Measurements from ENCODE around the gene CEBPZOS. TPM values are rescaled to one million over a fixed set of nuclear protein-coding genes. Genes with fewer than 3 reads are reported as not detected.

CEBPZOS gene
- total and polyA plus RNA-seq, 4 donors = 24.9 to 138 (median 33.1) TPM

DNA sequence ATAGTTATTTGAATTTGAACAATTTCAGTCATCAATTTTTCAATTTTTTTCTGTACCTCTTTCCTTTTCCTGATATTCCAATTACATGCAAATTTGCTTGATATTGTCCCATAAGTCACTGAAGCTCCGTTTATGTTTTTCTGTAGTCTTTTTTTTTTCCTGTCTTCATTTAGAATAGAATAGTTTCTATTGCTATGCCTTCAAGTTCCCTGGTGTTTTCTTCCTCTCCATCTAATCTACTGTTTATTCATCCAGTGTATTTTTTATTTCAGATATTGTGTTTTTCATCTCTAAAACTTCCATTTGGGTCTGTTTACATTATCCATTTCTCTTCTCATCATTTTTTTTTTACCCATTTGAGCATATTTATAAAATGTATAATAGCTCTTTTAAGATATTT lies 31.5 kb upstream of the CEBPZOS start:
- Histone ChIP-seq H3K9me3 (ENCODE audit: control insufficient read depth, low read length) (no peaks in the 10 kb centered on the region), H3K36me3 (ENCODE audit: control insufficient read depth in 1 of 2, insufficient read depth in 2 of 2, low read length in 1 of 2) (no peaks in the 10 kb centered on the region), H3K27me3 (ENCODE audit: control insufficient read depth in 1 of 2, insufficient read depth in 2 of 2, low read length in 1 of 2) (no peaks in the 10 kb centered on the region), H3K27ac (ENCODE audit: low read depth in 1 of 2, low read length in 2 of 2) (no peak overlapping the region), H3K4me3 (ENCODE audit: low read length in 2 of 2) (no peak overlapping the region), H3K4me1 (ENCODE audit: control insufficient read depth in 1 of 2, insufficient read depth in 2 of 2, low read length in 2 of 2) (no peaks in the 10 kb centered on the region)
- intact Hi-C loops (cut with DNase I) = loop anchor here in 1 of 2 donors (5.0 kb wide), 1 partner anchor 728 kb away; no protein-coding TSS in a partner anchor
- DNase-seq = no peak
- no peak for ATAC-seq (ENCODE audit: low FRiP score)
- 88% methylated on average over 1 of the region's 1 CpG for WGBS, 2 donors

GRCh38 chr2:37167636-37168180 lies 28.6 kb upstream of the CEBPZOS start:
- H3K4me3 ChIP-seq (ENCODE audit: low read length in 2 of 2) = no peak overlapping the region
- intact Hi-C loops (cut with DNase I) = loop anchor here in 1 of 2 donors (5.0 kb wide), 1 partner anchor 725 kb away; no protein-coding TSS in a partner anchor
- no peak for ATAC-seq (ENCODE audit: low FRiP score)
- WGBS, 2 donors = 95 to 96% methylated on average over 3 of the region's 3 CpGs
- no peaks in the 10 kb centered on the region for H3K4me1 ChIP-seq (ENCODE audit: control insufficient read depth in 1 of 2, insufficient read depth in 2 of 2, low read length in 2 of 2)
- no peaks in the 10 kb centered on the region for H3K36me3 ChIP-seq (ENCODE audit: control insufficient read depth in 1 of 2, insufficient read depth in 2 of 2, low read length in 1 of 2)
- no peaks in the 10 kb centered on the region for H3K27me3 ChIP-seq (ENCODE audit: control insufficient read depth in 1 of 2, insufficient read depth in 2 of 2, low read length in 1 of 2)
- H3K27ac ChIP-seq (ENCODE audit: low read depth in 1 of 2, low read length in 2 of 2) = no peak overlapping the region
- no peak for DNase-seq
- H3K9me3 ChIP-seq (ENCODE audit: control insufficient read depth, low read length) = no peaks in the 10 kb centered on the region

- Histone ChIP-seq H3K4me1 (ENCODE audit: control insufficient read depth in 1 of 2, insufficient read depth in 2 of 2, low read length in 2 of 2) (no peaks in the 10 kb centered on the region), H3K36me3 (ENCODE audit: control insufficient read depth in 1 of 2, insufficient read depth in 2 of 2, low read length in 1 of 2) (no peaks in the 10 kb centered on the region), H3K27ac (ENCODE audit: low read depth in 1 of 2, low read length in 2 of 2) (no peak overlapping the region), H3K4me3 (ENCODE audit: low read length in 2 of 2) (no peak overlapping the region), H3K9me3 (ENCODE audit: control insufficient read depth, low read length) (no peaks in the 10 kb centered on the region), H3K27me3 (ENCODE audit: control insufficient read depth in 1 of 2, insufficient read depth in 2 of 2, low read length in 1 of 2) (no peaks in the 10 kb centered on the region)
- DNase-seq (no peak), ATAC-seq (ENCODE audit: low FRiP score) (no peak)
- 57 to 59% methylated on average over 17 of the region's 17 CpGs for WGBS, 2 donors
- intact Hi-C loops (cut with DNase I) = loop anchor here in 1 of 2 donors (5.0 kb wide), 1 partner anchor 724 kb away; no protein-coding TSS in a partner anchor
Measured at GRCh38 chr2:37168217-37168981, 27.9 kb upstream of the CEBPZOS start.

DNA sequence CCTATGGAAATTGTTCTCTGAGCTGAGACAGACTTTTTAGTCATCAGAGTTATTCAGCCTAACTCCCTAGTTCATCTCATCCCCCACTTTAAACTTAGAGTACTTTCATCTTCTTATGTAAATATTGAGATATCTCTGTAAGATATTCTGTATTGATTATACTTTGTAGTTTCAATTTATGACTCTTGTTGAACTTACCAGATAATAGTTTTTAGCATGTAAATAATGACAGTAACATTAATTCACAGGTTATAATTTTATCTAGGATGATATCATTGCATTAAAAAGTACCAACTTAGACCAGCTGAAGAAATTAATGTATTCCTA lies 24.7 kb upstream of the CEBPZOS start:
- Histone ChIP-seq H3K4me3 (ENCODE audit: low read length in 2 of 2) (no peak overlapping the region), H3K4me1 (ENCODE audit: control insufficient read depth in 1 of 2, insufficient read depth in 2 of 2, low read length in 2 of 2) (no peaks in the 10 kb centered on the region), H3K36me3 (ENCODE audit: control insufficient read depth in 1 of 2, insufficient read depth in 2 of 2, low read length in 1 of 2) (no peaks in the 10 kb centered on the region), H3K9me3 (ENCODE audit: control insufficient read depth, low read length) (no peaks in the 10 kb centered on the region), H3K27me3 (ENCODE audit: control insufficient read depth in 1 of 2, insufficient read depth in 2 of 2, low read length in 1 of 2) (no peaks in the 10 kb centered on the region), H3K27ac (ENCODE audit: low read depth in 1 of 2, low read length in 2 of 2) (no peak overlapping the region)
- intact Hi-C loops (cut with DNase I) = loop anchor here in 1 of 2 donors (10.0 kb wide), 1 partner anchor 713 kb away; no protein-coding TSS in a partner anchor
- no peak for DNase-seq
- ATAC-seq (ENCODE audit: low FRiP score) = no peak

DNA sequence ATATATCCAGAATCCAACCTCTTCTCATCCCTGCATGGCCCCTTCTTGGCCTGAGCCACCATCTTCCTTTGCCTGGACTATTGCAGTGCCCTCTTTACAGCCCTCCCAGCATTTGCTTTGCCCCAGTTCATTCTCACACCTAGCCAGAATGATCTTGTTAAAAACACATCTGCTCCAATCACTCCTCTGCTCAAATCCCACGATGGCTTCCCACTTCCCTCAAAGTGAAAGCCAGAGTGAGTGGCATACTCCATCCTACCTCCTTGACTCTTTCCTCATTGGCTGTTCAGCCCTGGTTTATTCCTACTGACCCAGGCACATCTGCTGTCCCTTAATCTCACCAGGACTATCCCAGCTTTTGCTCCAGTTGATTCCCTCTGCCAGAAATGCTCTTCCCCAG lies 22.6 kb upstream of the CEBPZOS start:
- intact Hi-C loops (cut with DNase I) = loop anchor here in 1 of 2 donors (10.0 kb wide), 1 partner anchor 711 kb away; no protein-coding TSS in a partner anchor
- H3K27ac ChIP-seq (ENCODE audit: low read depth in 1 of 2, low read length in 2 of 2) = no peak overlapping the region
- DNase-seq = no peak
- H3K9me3 ChIP-seq (ENCODE audit: control insufficient read depth, low read length) = no peaks in the 10 kb centered on the region
- no peaks in the 10 kb centered on the region for H3K27me3 ChIP-seq (ENCODE audit: control insufficient read depth in 1 of 2, insufficient read depth in 2 of 2, low read length in 1 of 2)
- no peaks in the 10 kb centered on the region for H3K4me1 ChIP-seq (ENCODE audit: control insufficient read depth in 1 of 2, insufficient read depth in 2 of 2, low read length in 2 of 2)
- no peaks in the 10 kb centered on the region for H3K36me3 ChIP-seq (ENCODE audit: control insufficient read depth in 1 of 2, insufficient read depth in 2 of 2, low read length in 1 of 2)
- WGBS, 2 donors = 78 to 82% methylated on average over 1 of the region's 1 CpG
- H3K4me3 ChIP-seq (ENCODE audit: low read length in 2 of 2) = no peak overlapping the region
- no peak for ATAC-seq (ENCODE audit: low FRiP score)

DNA sequence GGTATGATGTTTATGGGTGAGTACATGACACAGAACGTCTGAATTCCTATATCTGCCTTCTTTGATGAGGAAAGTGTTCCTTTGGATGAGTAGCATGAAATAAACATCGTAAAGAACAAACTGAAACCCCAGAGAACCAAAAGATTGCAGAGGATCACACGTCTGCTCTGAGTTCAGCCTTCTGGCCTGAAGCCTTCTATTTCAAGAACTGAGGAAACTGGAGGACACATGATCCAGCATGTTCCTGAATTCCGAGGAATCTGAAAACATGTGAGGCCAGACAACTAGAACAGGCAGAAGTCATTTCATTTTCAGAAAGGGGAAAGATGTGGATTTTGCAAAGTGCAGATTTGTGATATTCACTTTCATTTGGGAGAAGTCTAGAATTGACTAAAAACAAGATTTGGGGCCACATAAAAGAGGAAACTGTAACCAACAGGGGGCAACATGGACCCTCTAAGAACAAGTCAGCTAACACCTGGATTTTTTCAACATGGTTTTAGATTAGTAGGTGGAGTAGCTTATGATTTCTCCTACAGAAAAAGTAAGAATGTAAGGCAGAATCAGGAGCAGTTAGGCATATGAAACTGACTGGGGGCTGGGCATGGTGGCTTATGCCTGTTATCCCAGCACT lies 16.2 kb upstream of the CEBPZOS start:
- Histone ChIP-seq H3K27ac (ENCODE audit: low read depth in 1 of 2, low read length in 2 of 2) (no peak overlapping the region), H3K9me3 (ENCODE audit: control insufficient read depth, low read length) (no peaks in the 10 kb centered on the region), H3K4me3 (ENCODE audit: low read length in 2 of 2) (no peak overlapping the region), H3K4me1 (ENCODE audit: control insufficient read depth in 1 of 2, insufficient read depth in 2 of 2, low read length in 2 of 2) (no peaks in the 10 kb centered on the region), H3K27me3 (ENCODE audit: control insufficient read depth in 1 of 2, insufficient read depth in 2 of 2, low read length in 1 of 2) (no peaks in the 10 kb centered on the region), H3K36me3 (ENCODE audit: control insufficient read depth in 1 of 2, insufficient read depth in 2 of 2, low read length in 1 of 2) (no peaks in the 10 kb centered on the region)
- 53% methylated on average over 4 of the region's 4 CpGs for WGBS, 2 donors
- no peak for ATAC-seq (ENCODE audit: low FRiP score)
- intact Hi-C loops (cut with DNase I) = no loop called here
- no peak for DNase-seq

- Histone ChIP-seq H3K27ac (ENCODE audit: low read depth in 1 of 2, low read length in 2 of 2) (no peak overlapping the region), H3K4me3 (ENCODE audit: low read length in 2 of 2) (no peak overlapping the region), H3K9me3 (ENCODE audit: control insufficient read depth, low read length) (no peaks in the 10 kb centered on the region), H3K36me3 (ENCODE audit: control insufficient read depth in 1 of 2, insufficient read depth in 2 of 2, low read length in 1 of 2) (no peaks in the 10 kb centered on the region), H3K27me3 (ENCODE audit: control insufficient read depth in 1 of 2, insufficient read depth in 2 of 2, low read length in 1 of 2) (no peaks in the 10 kb centered on the region), H3K4me1 (ENCODE audit: control insufficient read depth in 1 of 2, insufficient read depth in 2 of 2, low read length in 2 of 2) (no peaks in the 10 kb centered on the region)
- 86 to 95% methylated on average over 5 of the region's 5 CpGs for WGBS, 2 donors
- ATAC-seq (ENCODE audit: low FRiP score) (no peak), DNase-seq (no peak)
- intact Hi-C loops (cut with DNase I) = no loop called here
Measured at GRCh38 chr2:37180640-37181039, 15.7 kb upstream of the CEBPZOS start.

GRCh38 chr2:37181726-37182684 lies 14.3 kb upstream of the CEBPZOS start:
- Histone ChIP-seq H3K9me3 (ENCODE audit: control insufficient read depth, low read length) (no peaks in the 10 kb centered on the region), H3K4me3 (ENCODE audit: low read length in 2 of 2) (no peak overlapping the region), H3K27me3 (ENCODE audit: control insufficient read depth in 1 of 2, insufficient read depth in 2 of 2, low read length in 1 of 2) (no peaks in the 10 kb centered on the region), H3K27ac (ENCODE audit: low read depth in 1 of 2, low read length in 2 of 2) (no peak overlapping the region), H3K36me3 (ENCODE audit: control insufficient read depth in 1 of 2, insufficient read depth in 2 of 2, low read length in 1 of 2) (no peaks in the 10 kb centered on the region), H3K4me1 (ENCODE audit: control insufficient read depth in 1 of 2, insufficient read depth in 2 of 2, low read length in 2 of 2) (no peaks in the 10 kb centered on the region)
- DNase-seq (no peak), ATAC-seq (ENCODE audit: low FRiP score) (no peak)
- WGBS, 2 donors = 67 to 72% methylated on average over 17 of the region's 17 CpGs
- intact Hi-C loops (cut with DNase I) = no loop called here

All from aorta (tissue), 5 donors.